Neural progenitor cell (in vitro differentiated cells): ENCODE results near the gene GUCY2D. TPM values are rescaled to one million over a fixed set of nuclear protein-coding genes. Genes with fewer than 3 reads are reported as not detected.

ENCODE experiments used
- DNase-seq: peaks from one replicate; pipeline ENCODE4 v3.0.0-alpha.2; 2016; ENCODE audit warnings: low spot score
- H2AFZ ChIP-seq: fragments of 200-600 bp; sonication (generic); replicated peaks from 2 replicates; pipeline ENCODE4 v1.6.1; 2016; ENCODE audit warnings: antibody characterized with exemption
- H3F3A ChIP-seq: fragments of 200-600 bp; sonication (generic); 2 replicates; pipeline ENCODE4 v1.6.1; 2016; ENCODE audit warnings: antibody characterized with exemption, low read depth
- H3K27ac ChIP-seq: fragments of 200-600 bp; sonication (generic); 2 replicates; pipeline ENCODE4 v1.5.1; 2016; ENCODE audit warnings: mild to moderate bottlenecking
- H3K27me3 ChIP-seq: fragments of 200-600 bp; sonication (generic); 2 replicates; pipeline ENCODE4 v1.6.1; 2016; ENCODE audit warnings: mild to moderate bottlenecking, moderate library complexity
- H3K36me3 ChIP-seq: fragments of 200-600 bp; sonication (generic); 2 replicates; pipeline ENCODE4 v1.5.1; 2016
- H3K4me1 ChIP-seq: fragments of 200-600 bp; sonication (generic); 2 replicates; pipeline ENCODE4 v1.6.1; 2016; ENCODE audit warnings: mixed run types
- H3K4me2 ChIP-seq: fragments of 200-600 bp; sonication (generic); 2 replicates; pipeline ENCODE4 v1.6.1; 2016
- H3K4me3 ChIP-seq: fragments of 200-600 bp; sonication (generic); 2 replicates; pipeline ENCODE4 v1.5.1; 2016
- H3K79me2 ChIP-seq: fragments of 200-600 bp; sonication (generic); 2 replicates; pipeline ENCODE4 v1.6.1; 2016; ENCODE audit warnings: low read depth
- H3K9ac ChIP-seq: fragments of 200-600 bp; sonication (generic); 2 replicates; pipeline ENCODE4 v1.6.1; 2016
- H3K9me3 ChIP-seq: fragments of 200-600 bp; sonication (generic); 2 replicates; pipeline ENCODE4 v1.5.1; 2016; ENCODE audit warnings: low read depth
- H4K20me1 ChIP-seq: fragments of 200-600 bp; sonication (generic); 2 replicates; pipeline ENCODE4 v1.6.1; 2016; ENCODE audit warnings: low read depth
- H3K27ac Mint-ChIP-seq: 3 replicates; pipeline ENCODE4 v1.8.0; 2021; ENCODE audit warnings: mixed read lengths
- H3K27me3 Mint-ChIP-seq: 2 replicates; pipeline ENCODE4 v1.8.0; 2022; ENCODE audit warnings: low read depth, mild to moderate bottlenecking, inconsistent platforms, moderate library complexity, mixed read lengths; ENCODE audit not compliant: insufficient read depth
- H3K36me3 Mint-ChIP-seq: 3 replicates; pipeline ENCODE4 v1.8.0; 2021; ENCODE audit warnings: mixed read lengths
- H3K4me1 Mint-ChIP-seq: 3 replicates; pipeline ENCODE4 v1.8.0; 2021; ENCODE audit warnings: mixed read lengths
- H3K4me3 Mint-ChIP-seq: 3 replicates; pipeline ENCODE4 v1.8.0; 2021; ENCODE audit warnings: mild to moderate bottlenecking, moderate library complexity, mixed read lengths
- H3K9me3 Mint-ChIP-seq: 3 replicates; pipeline ENCODE4 v1.8.0; 2020; ENCODE audit warnings: mixed read lengths
- EZH2 ChIP-seq: fragments of 200-600 bp; sonication (generic); IDR thresholded peaks from 2 replicates; pipeline ENCODE4 v1.6.1; 2017; ENCODE audit warnings: antibody characterized with exemption, mild to moderate bottlenecking, moderate library complexity
- EZH2phosphoT487 ChIP-seq: fragments of 200-600 bp; sonication (generic); IDR thresholded peaks from 2 replicates; pipeline ENCODE4 v1.6.1; 2017; ENCODE audit warnings: antibody characterized with exemption
- total RNA-seq: library from RNA; depleted of rRNA; stranded (reverse); fragments of >200 nt; gene quantifications from 2 replicates; pipeline ENCODE4 v1.2.3, GENCODE V29; 2015; ENCODE audit warnings: low replicate concordance
- TF ChIP-seq, protein P1 (sequence below): fragments of 200-600 bp; sonication (generic); IDR thresholded peaks from 2 replicates; pipeline ENCODE4 v1.5.1; 2017; ENCODE audit warnings: antibody characterized with exemption, mild to moderate bottlenecking

The GUCY2D gene
- total RNA-seq, 1 donor from 2014 or later = not detected

DNA sequence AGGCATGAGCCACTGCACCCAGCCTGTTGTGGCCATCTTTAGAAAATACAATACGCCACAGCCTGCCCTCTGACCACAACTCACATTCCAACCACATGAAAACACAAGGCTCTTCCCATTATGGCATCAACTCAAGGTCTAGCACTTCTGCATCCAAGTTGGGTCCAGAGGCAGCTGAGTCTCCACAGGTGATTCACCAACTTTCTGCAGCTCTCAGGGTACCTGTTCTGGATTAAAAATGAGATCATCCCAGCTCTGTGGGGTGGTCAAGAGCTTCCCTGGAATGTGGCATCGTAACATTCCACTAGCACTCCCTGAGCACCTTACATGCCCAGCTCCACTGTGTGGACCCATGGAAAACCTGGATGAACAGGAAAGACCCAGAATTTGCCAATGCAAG is 9.9 kb upstream of the GUCY2D start:
- Mint-ChIP-seq H3K27me3 (peaks cover 13% of the 10 kb centered on the region), H3K27ac (no peak overlapping the region)

DNA sequence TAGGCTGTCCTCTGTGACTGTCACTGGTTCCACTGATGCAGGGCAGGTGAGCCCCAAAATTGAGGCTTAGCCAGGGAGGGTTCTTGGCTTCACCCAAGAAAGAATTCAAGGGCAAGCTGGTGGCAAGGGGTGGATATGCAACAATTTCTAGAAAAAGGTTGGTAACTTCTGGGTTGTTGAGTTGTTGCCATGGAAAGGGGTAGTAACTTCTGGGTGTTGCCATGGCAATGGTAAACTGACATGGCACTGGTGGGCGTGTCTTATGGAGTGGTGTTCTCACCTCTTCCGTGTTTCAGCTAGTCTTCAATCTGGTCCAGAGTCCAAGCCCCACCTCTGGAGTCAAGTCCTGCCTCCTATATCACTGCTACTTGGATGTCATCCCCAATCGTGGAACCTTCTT is 9.5 kb upstream of the GUCY2D start:
- Histone ChIP-seq H3K4me3 (no peak overlapping the region), H3K27me3 (peaks cover 20% of the 10 kb centered on the region), H4K20me1 (no peaks in the 10 kb centered on the region), H3K36me3 (no peaks in the 10 kb centered on the region), H3K9ac (no peak overlapping the region), H3F3A (peaks cover 11% of the 10 kb centered on the region), H3K79me2 (no peaks in the 10 kb centered on the region), H2AFZ (no peak overlapping the region), H3K4me1 (no peaks in the 10 kb centered on the region), H3K27ac (no peak overlapping the region), H3K4me2 (no peak overlapping the region), H3K9me3 (no peaks in the 10 kb centered on the region)
- no peak overlapping the region for H3K27ac Mint-ChIP-seq
- H3K36me3 Mint-ChIP-seq = no peaks in the 10 kb centered on the region
- peak overlapping the region; percentile 42 for H3K4me3 Mint-ChIP-seq
- peaks cover 7% of the 10 kb centered on the region for H3K9me3 Mint-ChIP-seq
- H3K27me3 Mint-ChIP-seq = peaks cover 11% of the 10 kb centered on the region
- TF ChIP-seq EZH2phosphoT487 = no peak
- TF ChIP-seq, protein P1, sequence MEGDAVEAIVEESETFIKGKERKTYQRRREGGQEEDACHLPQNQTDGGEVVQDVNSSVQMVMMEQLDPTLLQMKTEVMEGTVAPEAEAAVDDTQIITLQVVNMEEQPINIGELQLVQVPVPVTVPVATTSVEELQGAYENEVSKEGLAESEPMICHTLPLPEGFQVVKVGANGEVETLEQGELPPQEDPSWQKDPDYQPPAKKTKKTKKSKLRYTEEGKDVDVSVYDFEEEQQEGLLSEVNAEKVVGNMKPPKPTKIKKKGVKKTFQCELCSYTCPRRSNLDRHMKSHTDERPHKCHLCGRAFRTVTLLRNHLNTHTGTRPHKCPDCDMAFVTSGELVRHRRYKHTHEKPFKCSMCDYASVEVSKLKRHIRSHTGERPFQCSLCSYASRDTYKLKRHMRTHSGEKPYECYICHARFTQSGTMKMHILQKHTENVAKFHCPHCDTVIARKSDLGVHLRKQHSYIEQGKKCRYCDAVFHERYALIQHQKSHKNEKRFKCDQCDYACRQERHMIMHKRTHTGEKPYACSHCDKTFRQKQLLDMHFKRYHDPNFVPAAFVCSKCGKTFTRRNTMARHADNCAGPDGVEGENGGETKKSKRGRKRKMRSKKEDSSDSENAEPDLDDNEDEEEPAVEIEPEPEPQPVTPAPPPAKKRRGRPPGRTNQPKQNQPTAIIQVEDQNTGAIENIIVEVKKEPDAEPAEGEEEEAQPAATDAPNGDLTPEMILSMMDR = no peak
- TF ChIP-seq EZH2 = no peak
- DNase-seq = no peak
- H3K4me1 Mint-ChIP-seq = no peaks in the 10 kb centered on the region

More for the DNA sequence above, 9.9 kb upstream of the GUCY2D start:
- no peak for TF ChIP-seq EZH2phosphoT487
- TF ChIP-seq, protein P1 = no peak
- TF ChIP-seq EZH2 = no peak
- Mint-ChIP-seq H3K36me3 (no peaks in the 10 kb centered on the region), H3K9me3 (peaks cover 7% of the 10 kb centered on the region), H3K4me3 (no peak overlapping the region), H3K4me1 (peaks cover 2% of the 10 kb centered on the region)
- Histone ChIP-seq H2AFZ (no peak overlapping the region), H3K9me3 (no peaks in the 10 kb centered on the region), H3K4me1 (no peaks in the 10 kb centered on the region), H3K79me2 (no peaks in the 10 kb centered on the region), H3K36me3 (no peaks in the 10 kb centered on the region), H3K4me2 (no peak overlapping the region), H3K4me3 (no peak overlapping the region), H3K27ac (no peak overlapping the region), H3F3A (peaks cover 11% of the 10 kb centered on the region), H3K9ac (no peak overlapping the region), H4K20me1 (no peaks in the 10 kb centered on the region), H3K27me3 (peaks cover 20% of the 10 kb centered on the region)
- no peak for DNase-seq

DNA sequence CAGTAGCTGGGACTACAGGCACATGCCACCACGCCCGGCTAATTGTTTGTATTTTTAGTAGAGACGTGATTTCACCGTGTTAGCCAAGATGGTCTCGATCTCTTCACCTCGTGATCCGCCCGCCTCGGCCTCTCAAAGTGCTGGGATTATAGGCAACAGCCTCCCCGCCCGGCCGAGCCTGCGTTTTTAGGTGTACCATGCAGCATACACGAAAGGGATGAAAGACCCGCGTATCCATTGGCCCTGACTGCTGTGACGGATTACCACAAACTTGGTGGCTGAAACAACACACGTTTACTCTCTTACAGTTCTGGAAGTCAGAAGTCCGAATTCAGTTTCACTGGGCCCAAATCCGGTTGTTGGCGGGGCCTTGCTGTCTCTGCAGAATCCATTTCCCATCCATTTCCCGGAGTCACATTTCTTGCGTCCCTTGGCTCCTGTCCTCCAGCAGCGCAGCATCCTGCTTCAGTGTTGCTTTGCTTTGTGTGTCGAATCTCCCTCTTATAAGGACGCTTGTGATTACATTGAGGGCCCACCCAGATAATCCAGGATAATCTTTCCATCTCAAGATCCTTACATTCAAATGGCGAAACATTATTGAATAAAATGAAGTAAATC is 8.3 kb upstream of the GUCY2D start:
- Mint-ChIP-seq H3K27me3 (peaks cover 13% of the 10 kb centered on the region), H3K27ac (no peak overlapping the region), H3K4me1 (no peaks in the 10 kb centered on the region), H3K36me3 (no peaks in the 10 kb centered on the region), H3K9me3 (peaks cover 7% of the 10 kb centered on the region), H3K4me3 (no peak overlapping the region)
- Histone ChIP-seq H3K4me3 (no peak overlapping the region), H4K20me1 (no peaks in the 10 kb centered on the region), H3K9ac (no peak overlapping the region), H3K4me2 (no peak overlapping the region), H3K27ac (no peak overlapping the region), H3K36me3 (no peaks in the 10 kb centered on the region), H3K27me3 (peaks cover 20% of the 10 kb centered on the region), H2AFZ (peak overlapping the region; percentile 38), H3K79me2 (no peaks in the 10 kb centered on the region), H3F3A (peaks cover 8% of the 10 kb centered on the region), H3K4me1 (no peaks in the 10 kb centered on the region), H3K9me3 (no peaks in the 10 kb centered on the region)
- DNase-seq = no peak
- TF ChIP-seq, protein P1 = no peak
- TF ChIP-seq EZH2 = no peak
- TF ChIP-seq EZH2phosphoT487 = no peak
